Kidney epithelial cell (primary cell): Measurements from ENCODE around the gene CLCA1. TPM values are rescaled to one million over a fixed set of nuclear protein-coding genes. Genes with fewer than 3 reads are reported as not detected.

ENCODE experiments used
- DNase-seq: peaks from one replicate; pipeline ENCODE4 v3.0.0-alpha.2; 2010; ENCODE audit warnings: low read depth
- H3K27me3 ChIP-seq: 2 replicates; pipeline ENCODE4 v1.6.0; 2011; ENCODE audit warnings: low read length; ENCODE audit not compliant: control insufficient read depth, insufficient read depth
- H3K36me3 ChIP-seq: 2 replicates; pipeline ENCODE4 v1.5.1; 2011; ENCODE audit warnings: low read length; ENCODE audit not compliant: control insufficient read depth, insufficient read depth
- H3K4me3 ChIP-seq: 2 replicates; pipeline ENCODE4 v1.5.1; 2011; ENCODE audit warnings: low read depth, mild to moderate bottlenecking, control low read depth, low read length
- CTCF ChIP-seq: IDR thresholded peaks from 2 replicates; pipeline ENCODE4 v1.5.1; 2011; ENCODE audit warnings: mild to moderate bottlenecking, moderate library complexity, low read length, control low read depth, inconsistent platforms; ENCODE audit not compliant: insufficient read depth, poor library complexity, severe bottlenecking
- total RNA-seq: library from RNA; depleted of rRNA; stranded (reverse); fragments of >200 nt; gene quantifications from 2 replicates; pipeline ENCODE4 v1.2.3, GENCODE V29; 2015

The CLCA1 gene
- total RNA-seq, 1 donor from 2014 or later, result not detected

GRCh38 chr1:86542631-86543030 is 73.9 kb downstream of the CLCA1 start:
- Histone ChIP-seq H3K36me3 (no peaks in the 10 kb centered on the region), H3K27me3 (no peaks in the 10 kb centered on the region), H3K4me3 (no peak overlapping the region)
- peak; percentile 37 for DNase-seq
- no peak for TF ChIP-seq CTCF

GRCh38 chr1:86546787-86547221 is 78.1 kb downstream of the CLCA1 start, which contains the start of gene CLCA4:
TSS of gene CLCA4 (plus strand) at chr1:86547078. CDS start at chr1:86547120, 42 bp downstream.
- Histone ChIP-seq H3K36me3 (no peaks in the 10 kb centered on the region), H3K4me3 (no peak within 1 kb of the TSS), H3K27me3 (no peaks in the 10 kb centered on the region)
- TF ChIP-seq CTCF, result no peak
- DNase-seq, result no peak

DNA sequence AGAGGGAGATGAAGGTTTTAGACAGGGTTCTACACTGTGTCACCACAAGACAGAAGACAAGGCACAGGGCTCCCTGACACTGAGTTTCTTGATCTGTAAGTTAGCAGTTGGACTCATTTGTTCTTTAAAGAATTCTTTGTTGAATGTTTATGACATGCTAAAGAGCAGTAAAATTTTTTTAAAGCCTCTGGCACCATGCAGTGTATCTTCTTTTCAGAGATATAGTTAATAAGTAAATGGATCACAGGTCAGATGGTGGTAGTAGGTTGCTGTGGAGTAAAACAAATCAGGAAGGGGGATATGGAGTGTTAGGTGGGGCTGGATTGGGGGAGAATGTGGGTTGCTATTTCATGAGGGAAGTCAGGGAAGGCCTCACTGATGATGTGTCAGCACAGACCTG is 80.1 kb downstream of the CLCA1 start:
- H3K27me3 ChIP-seq, result no peaks in the 10 kb centered on the region
- no peaks in the 10 kb centered on the region for H3K36me3 ChIP-seq
- no peak for TF ChIP-seq CTCF
- DNase-seq, result no peak
- no peak overlapping the region for H3K4me3 ChIP-seq

Other genes starting within 250 kb of the CLCA1 start
- 18.5 and 26.4 TPM in 2 replicates for gene ODF2L, start 72.6 kb upstream of the CLCA1 start, total RNA-seq
- not detected in 2 replicates for gene CLCA2, start 44.8 kb upstream of the CLCA1 start, total RNA-seq
- gene CLCA4, start 78.2 kb downstream of the CLCA1 start, total RNA-seq, result not detected in 2 replicates
- gene SH3GLB1, start 235.6 kb downstream of the CLCA1 start, total RNA-seq, result 25.1 and 39.6 TPM in 2 replicates